GM18909 (cell line): ENCODE measurements around the gene AWAT2.
A peak's percentile ranks its signal among the peaks of the same experiment; 100 is the strongest.

Experiments
- ATAC-seq: cut with Tn5 transposase; IDR thresholded peaks from one replicate; pipeline ENCODE4 v1.9.1; 2021; ENCODE audit warnings: mild to moderate bottlenecking; ENCODE audit not compliant: unreplicated experiment, poor library complexity

AWAT2 gene

DNA sequence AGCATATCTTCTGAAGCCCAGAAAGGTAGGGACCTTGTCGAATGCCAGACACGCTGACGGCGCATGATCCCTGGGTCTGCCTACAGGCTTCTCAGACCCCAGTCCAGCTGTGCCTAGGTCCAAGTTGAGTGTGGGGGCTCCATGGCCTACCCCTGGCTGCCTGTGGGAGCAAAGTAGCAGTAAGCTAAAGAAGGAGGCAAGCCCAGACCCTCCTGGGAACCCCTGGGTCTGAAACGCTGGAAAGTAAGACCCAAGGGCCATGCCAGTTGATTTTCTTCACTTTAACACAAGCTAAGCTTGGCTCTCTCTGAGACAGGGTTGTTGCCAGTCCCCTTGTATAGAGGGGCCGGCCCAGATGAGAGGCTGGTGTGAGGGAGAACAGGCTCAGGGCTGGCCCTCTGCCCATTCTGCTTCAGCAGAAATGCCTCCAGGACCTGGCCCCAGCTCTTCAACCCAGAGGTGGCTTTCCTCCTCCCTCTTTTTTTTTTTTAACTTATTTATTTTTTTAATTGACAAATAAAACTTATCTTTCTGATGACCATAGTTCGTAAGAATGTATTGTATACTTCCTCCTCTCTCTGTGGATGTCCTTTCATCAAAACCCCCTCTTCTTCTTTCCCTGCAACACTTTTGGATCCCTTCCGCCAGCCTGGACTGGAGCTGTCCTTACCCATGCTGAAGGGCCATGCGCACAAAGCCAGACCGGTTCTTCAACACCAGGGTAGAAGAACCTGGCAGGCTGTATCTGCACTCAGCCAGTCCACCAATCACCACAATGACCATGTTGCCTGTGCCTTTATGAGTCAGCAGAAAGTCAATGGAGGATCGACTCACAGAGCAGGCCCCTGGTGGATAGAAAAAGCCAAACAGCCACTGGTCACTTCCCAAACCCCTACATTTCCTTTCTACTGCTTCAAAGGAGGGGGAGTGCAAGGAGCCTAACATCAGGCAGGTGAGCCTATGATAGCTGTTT is 7.1 kb downstream of the AWAT2 start:
- ATAC-seq, result no peak

DNA sequence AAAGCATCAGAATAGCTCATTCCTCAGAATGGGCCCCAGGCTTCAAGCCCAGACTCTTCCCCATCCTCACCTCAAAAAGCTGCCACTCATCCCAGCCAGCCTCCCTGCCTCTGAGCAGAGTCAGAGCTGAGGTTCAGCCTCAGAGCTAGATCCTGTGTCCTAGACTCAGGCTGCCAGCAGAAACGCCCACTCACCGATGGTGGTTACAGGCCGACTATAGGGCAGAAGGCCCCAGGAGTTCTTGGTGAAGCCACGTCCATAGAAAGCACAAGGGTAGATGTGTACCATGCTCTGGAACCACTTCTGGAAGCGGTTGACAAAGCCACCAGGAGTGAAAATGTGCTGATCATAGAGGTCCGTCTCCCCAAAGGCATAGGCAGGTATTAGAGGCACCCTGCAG is 7.7 kb downstream of the AWAT2 start:
- no peak for ATAC-seq

DNA sequence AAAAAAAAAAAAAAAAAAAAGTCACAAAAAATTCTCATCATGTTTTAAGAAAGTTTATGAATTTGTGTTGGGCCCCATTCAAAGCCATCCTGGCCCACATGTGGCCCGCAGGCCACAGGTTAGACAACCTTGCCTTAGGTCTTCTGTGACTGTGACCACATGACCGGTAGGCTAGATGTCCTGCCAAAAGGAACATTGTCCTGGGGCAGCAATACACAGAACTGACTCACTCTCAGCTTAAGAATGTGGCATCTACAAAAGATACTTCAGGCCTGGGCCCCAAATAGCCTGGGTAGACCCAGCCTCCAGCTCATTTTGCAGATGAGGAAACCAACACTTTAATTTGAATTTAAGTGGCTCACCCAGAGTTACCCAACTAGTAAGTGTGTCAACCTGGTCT is 10.0 kb downstream of the AWAT2 start:
- no peak for ATAC-seq

DNA sequence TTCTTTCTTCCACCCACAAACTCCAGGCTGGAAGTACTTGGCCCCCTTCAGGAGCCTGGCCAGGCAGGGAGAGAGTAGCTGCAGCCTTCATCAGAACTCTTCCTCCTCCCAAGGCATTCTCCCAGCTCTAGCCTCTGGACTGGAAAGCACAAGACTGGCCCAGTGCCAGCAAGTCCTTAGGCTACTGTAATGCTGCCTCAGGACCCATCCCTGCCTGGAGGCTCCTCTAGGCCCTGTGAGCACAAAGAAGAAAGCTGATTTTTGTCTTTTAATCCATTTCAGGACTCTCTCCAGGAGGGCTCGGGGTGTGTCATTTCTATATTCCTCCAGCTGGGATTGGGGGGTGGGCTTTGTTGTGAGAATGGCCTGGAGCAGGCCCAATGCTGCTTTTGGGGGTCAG is 10.8 kb downstream of the AWAT2 start:
- ATAC-seq, result no peak

DNA sequence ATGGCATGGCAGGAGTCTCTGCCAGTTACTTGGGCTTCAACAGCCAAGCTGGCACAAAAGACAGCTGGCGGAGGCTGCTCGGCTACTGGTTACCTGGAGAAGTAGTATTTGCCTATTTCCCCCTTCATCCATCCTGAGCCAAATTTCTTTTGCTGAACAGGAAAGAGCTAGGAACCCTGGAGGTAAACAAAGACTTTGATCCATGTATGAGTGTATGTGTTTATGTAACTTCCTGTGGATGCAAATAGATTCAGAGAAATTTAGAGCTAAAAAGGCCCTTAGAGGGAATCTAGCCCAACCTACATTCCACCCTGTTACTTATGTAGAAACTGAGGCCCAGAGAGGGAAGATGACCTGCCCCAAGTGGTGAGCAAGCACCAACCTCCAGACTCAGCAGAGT is 11.2 kb downstream of the AWAT2 start:
- no peak for ATAC-seq

DNA sequence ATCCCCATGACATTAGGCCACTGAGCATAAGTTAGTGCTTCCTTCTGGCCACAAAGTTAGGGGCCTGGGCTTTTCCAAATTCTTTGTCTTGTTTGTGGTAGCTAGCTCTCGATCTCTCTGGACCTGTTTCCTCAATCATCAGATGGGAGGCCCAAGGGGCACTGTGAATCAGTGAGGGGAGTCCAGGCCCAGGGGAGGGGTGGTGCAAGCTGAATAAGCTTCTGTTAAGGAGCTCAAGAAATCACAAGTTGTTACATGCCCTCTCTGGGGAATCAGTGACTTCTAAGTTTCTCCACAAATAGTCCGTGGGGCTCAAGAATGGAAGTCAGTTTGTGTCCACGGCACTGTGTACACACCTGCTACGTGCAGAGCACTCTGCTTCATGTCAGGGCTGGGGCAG is 15.1 kb downstream of the AWAT2 start:
- no peak for ATAC-seq

DNA sequence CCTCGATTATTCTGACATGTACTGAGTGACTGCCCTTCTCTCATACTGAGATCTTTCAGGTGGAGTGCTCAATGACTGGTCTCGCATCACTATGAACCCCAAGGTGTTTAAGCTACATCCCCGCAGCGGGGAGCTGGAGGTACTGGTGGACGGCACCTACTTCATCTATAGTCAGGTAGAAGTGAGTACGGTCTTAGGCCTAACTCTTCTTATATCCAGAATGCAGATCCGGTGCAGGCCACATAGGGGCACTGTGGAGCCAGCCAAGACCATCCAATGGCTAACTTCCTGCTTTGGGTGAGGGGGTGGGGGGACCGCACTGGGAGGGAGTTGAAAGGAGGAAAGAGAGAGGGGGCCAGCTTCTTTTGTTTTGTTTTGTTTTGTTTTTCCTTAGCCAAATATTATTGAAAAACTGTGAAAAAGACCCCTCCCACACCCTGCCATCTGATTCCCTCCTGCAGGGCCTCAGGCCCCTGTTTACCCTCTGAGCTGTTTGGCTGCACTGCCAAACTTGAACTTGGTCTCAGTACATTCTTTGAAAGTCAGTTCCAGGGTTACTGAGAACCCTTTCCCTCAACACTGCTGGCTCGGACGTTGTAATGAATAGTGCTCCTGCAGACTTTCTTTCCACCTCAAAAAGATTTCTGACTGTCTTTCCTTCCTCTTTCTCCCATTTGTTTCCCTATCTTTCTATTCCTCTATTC is 16.2 kb downstream of the AWAT2 start:
- ATAC-seq, result peak; percentile 56

DNA sequence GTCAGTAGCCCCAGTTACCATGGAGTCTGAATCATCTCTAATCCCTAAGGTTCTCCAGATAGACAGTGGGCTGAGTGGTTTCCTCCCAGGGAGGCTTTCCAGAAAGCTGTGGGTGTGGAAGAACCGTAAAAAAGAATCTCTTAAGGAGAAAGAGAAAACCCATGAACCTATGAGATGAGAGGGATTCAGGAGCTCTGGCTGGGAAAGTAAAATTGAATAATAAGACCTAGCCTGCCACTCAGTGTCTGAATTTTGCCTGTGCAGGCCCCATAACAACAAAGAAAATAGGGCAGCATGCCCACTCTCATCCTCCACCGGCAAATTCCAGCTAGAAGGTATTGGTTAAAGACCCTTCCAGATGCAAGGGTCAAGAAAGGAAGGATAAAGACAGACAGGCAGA is 16.9 kb downstream of the AWAT2 start:
- ATAC-seq, result no peak

DNA sequence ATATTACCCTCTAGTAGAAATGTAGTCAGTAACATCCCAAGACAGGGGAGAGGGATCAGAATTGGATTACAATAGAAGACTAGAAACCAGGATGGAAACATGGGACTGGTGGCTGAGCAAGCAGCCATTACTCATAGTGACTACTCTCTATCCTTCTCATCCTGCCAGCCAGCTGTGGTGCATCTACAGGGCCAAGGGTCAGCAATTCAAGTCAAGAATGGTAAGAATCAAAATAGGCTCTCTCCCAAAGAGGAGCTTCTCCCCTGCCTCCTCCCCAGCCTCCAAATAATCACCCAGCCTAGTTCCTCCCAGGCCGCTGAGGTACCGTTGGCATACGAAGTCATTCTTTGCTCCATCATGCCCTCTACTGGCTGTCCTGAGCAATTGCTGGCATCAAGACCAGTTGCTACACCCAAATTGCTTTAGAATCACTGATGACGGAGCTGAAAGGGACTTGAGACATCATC is 19.4 kb downstream of the AWAT2 start:
- peak; percentile 78 for ATAC-seq

DNA sequence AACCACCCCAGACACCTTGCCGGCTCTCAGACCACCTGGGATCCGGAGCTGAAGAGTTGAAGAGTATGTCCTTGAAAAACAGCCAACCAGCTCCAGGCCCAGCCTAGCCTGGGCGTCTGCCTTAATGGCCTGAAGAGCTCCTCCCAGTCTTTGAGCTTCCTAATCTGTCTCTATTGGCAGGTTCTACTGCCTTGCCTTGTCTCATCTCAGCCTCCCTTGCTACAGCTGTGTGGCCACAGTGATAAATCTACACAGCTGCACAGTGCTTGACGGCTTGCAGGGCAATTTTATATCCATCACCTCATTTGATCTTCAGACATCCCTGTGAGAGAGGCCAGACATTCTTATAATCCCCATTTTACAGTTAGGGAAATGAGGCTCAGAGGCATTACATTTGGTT is 19.9 kb downstream of the AWAT2 start:
- ATAC-seq, result no peak

DNA sequence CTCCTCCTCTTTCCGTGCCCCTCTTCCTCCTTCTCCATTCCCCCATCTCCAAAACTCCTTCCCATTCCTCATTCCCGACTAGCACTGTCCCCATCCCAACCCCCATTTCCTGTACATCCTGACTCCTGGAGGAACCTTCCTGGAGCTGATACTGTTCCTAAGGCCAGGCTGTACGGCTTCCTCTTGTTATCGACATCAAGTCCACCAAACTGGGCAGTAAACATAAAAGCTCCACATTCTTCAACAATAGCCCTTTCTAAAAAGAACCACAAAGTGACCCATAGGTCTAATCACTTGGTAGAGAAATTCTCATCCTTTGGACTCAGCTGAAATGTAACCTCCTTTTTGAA is 22.9 kb downstream of the AWAT2 start:
- ATAC-seq, result no peak

DNA sequence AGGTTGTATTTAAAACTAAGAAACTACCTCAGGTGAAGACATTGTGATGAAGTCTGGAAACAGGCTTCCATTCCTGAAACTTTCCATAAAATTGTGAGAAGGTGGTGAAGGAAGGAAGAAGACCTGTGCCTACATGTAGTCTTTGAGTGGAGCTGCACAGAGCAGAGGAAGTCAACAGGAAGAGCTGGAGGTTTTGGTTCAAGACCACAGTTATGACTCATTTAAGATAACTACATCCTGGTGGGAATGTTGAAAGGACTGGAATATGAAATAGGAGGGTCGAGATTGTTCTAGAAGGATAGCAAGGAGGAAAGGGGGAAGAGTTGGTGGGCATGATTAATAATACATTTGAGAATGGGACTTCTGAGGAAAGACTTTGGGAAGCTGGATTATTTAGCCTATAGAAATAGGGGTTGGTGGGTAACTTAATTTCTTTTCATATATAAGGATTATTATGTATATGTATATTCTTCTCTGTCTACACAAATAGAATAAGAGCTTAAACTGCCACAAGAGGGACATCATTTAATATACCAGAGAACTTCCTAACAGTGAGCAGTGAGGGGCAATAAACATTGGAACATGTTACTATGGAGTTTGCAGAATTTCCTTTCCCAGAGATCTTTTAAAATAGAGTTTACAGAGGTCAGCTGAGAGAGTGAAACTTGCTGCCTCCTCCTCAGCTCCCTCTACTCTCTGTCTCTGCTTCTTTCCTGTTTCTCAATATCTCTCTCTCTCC is 23.5 kb downstream of the AWAT2 start:
- no peak for ATAC-seq

DNA sequence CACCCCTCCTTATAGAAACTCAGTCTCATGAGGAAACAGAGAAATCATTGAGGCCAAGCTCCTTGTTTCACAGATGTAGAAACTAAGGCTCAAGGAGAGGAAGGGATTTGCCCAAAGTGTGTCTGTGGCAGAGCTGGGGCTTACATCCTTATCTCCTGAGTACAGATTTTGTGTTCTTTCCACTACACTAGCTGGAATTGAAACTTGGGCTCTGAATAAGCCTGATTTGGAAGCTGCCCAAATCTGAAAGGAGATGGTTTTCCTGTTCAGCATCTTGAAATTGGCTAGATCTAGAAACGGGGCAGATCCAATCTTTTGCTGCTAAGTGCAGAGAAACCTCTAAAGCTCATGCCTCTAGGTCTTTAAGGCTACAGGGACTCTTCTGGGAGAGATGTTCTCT is 24.3 kb downstream of the AWAT2 start:
- ATAC-seq, result no peak

DNA sequence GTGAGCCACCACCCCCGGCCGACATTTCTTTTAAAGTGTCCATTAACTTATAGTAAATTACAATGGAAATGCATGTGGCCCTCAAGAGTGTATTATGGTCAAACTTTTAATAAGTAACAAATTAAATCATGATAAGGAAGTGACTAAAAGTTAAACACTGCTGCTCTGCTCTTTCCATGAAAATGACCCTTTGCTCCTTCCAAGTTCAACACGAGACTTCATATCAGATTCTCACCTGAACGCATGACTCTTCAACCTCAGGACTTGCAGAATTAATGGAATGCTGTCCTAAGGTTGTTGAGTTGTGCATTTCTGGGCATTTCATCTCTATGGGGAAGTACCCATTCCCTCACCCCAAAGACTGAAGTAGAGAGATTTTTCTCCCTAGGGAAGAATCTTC is 27.1 kb downstream of the AWAT2 start:
- no peak for ATAC-seq

DNA sequence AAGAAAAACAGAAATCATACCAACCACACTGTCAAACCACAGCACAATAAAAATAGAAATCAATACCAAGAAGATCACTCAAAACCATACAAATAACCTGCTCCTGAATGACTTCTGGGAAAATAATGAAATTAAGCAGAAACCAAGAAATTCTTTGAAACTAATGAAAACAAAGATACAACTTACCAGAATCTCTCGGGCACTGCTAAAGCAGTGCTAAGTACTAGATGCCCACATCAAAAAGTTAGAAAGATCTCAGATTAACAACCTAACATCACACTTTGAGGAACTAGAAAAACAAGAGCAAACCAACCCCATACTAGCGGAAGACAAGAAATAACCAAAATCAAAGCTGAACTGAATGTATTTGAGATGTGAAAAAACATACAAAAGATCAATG is 33.2 kb downstream of the AWAT2 start:
- ATAC-seq, result no peak

DNA sequence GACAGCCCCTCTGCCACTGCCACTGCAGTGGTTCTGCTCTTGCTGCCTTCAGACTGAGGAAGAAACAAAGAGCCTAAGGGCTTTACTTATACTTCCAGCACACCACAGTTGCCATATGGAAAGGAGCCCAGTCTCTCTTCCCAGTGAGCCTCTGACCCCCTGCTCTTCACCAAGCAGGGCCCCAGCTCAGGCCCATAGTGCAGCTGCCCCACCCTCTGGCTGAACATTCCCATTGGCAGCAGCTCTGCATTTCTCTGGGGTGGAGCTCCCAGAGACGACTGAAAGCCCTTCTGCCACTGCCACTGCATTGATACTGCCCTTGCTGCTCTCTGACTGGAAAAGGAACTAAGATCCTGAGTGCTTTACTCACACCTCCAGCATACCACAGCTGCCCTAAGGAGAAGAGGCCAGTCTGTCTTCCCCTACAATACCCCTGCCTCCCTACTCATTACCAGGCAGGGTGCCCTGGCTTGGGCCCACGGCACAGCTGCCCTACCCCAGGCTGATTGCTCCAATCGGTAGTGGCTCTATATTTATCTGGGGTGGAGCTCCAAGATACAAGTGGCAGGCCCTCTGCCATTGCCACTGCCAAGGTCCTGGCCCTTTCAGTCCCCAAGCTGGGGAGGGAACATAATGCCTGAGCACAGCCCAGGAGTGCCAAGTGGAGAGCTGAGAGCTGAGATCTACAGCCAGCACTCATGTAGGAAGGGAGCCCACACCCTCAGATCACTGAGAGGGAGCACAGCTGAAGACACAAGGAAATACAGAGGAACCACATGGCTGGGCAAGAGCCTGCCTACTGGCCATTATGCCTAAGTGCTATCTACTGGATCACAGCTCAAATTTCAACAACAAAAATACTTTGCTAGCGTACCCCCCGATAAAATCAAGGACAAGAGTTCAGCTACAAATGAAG is 36.0 kb downstream of the AWAT2 start:
- ATAC-seq, result no peak

DNA sequence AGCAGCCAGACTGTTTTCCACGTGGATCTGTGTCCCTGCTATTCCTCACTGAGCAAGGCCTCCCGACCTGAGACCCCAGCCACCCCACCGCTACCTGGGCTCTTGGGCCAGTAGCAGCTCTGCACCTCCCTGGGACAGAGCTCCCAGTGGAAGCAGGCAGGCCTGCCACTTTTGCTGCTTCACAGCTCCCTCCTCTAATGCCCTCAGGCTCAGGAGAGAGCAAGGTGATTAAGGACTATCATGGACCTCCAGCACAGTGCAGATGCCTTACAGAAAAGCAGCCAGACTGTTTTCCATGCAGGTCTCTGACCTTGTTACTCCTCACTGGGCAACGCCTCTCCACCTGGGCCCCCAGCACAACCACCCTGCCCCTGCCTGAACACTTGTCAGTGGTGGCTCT is 37.0 kb downstream of the AWAT2 start:
- ATAC-seq, result no peak

DNA sequence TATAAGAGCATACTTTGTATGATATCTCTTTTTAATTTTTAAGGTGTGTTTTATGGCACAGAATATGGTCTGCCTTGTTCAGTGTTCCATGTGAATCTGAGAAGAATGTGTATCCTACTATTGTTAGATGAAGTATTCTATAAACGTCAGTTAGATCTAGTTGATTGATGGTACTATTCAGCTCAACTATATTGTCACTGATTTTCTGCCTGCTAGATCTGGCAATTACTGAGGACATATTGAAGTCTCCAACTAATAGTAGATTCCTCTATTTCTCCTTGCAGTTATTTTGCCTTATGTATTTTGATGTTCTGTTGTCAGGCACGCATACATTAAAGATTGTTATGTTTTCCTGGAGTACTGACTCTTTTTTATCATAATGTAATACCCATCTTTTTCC is 39.8 kb downstream of the AWAT2 start:
- ATAC-seq, result no peak

DNA sequence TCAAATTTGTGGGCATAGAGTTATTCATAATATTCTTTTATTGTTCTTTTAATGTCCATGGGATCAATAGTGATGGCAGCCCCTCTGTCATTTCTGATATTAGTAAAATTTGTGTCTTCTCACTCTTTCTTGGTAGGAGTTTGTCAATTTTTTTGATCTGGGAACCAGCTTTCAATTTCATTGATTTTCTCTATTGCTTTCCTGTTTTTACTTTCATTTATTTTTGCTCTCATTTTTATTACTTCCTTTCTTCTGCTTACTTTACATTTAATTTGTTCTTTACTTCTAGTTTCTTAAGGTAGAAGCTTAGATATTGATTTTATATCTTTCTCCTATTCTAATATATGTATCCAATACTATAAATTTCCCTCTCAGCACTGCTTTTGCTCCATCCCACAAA is 40.7 kb downstream of the AWAT2 start:
- no peak for ATAC-seq

DNA sequence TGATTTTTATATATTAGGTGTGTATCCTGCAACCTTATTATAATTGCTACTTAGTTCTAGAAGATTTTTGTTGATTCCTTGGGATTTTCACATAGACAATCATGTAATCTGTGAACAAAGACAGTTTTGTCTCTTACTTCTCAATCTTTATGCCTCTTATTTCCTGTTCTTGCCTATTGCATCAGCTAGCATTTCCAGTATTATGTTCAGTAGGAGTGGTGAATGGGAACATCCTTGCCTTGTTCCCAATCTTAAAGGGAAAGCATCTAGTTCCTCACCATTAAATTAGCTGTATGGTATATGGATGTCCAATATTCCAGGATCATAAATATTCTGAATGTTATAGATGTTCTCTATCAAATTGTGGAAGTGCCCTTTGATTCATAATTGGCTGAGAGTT is 41.8 kb downstream of the AWAT2 start:
- no peak for ATAC-seq
